SKM-1 (cell line): ENCODE data around the gene MUC2.

Experiments
- DNase-seq: peaks from one replicate; lab custom pipeline; 2025; ENCODE audit not compliant: unreplicated experiment; lab: John Stamatoyannopoulos, UW

MUC2 gene

GRCh38 chr11:1074244-1075221 lies at the start of gene MUC2:
TSS of gene MUC2 (plus strand) at chr11:1074874.
- no peak for DNase-seq

GRCh38 chr11:1025410-1026162 lies 49.1 kb upstream of the MUC2 start:
- DNase-seq, result no peak

GRCh38 chr11:1026163-1026450 lies 48.6 kb upstream of the MUC2 start:
- DNase-seq, result no peak

- DNase-seq, result no peak
These were observed 47.8 kb upstream of the MUC2 start for GRCh38 chr11:1026641-1027482.

GRCh38 chr11:1027483-1028290 lies 47.0 kb upstream of the MUC2 start:
- no peak for DNase-seq

GRCh38 chr11:1028291-1028540 lies 46.5 kb upstream of the MUC2 start:
- DNase-seq, result no peak

- no peak for DNase-seq
These were observed 46.1 kb upstream of the MUC2 start for GRCh38 chr11:1028616-1029015.

- DNase-seq, result no peak
These were observed 45.6 kb upstream of the MUC2 start for GRCh38 chr11:1029051-1029450.

- no peak for DNase-seq
These were observed 45.0 kb upstream of the MUC2 start for GRCh38 chr11:1029654-1030053.

GRCh38 chr11:1030086-1030485 lies 44.6 kb upstream of the MUC2 start:
- DNase-seq, result no peak

GRCh38 chr11:1030556-1030955 lies 44.1 kb upstream of the MUC2 start:
- DNase-seq, result no peak

- DNase-seq, result no peak
These were observed 43.4 kb upstream of the MUC2 start for GRCh38 chr11:1031121-1031899.

GRCh38 chr11:1032310-1032891 lies 42.3 kb upstream of the MUC2 start:
- DNase-seq, result no peak

GRCh38 chr11:1033016-1033798 lies 41.5 kb upstream of the MUC2 start:
- no peak for DNase-seq

GRCh38 chr11:1034001-1034400 lies 40.7 kb upstream of the MUC2 start:
- DNase-seq, result no peak

GRCh38 chr11:1034456-1035295 lies 40.0 kb upstream of the MUC2 start:
- no peak for DNase-seq

- no peak for DNase-seq
These were observed 38.9 kb upstream of the MUC2 start for GRCh38 chr11:1035577-1036283.
